Rectal smooth muscle tissue (tissue), 1 donor: Measurements from ENCODE around the gene VWA5B1.

Experiments used
- H3K27ac ChIP-seq: one replicate; pipeline ENCODE4 v1.7.0; 2013; ENCODE audit warnings: low read depth, low read length, inconsistent platforms
- H3K27me3 ChIP-seq: one replicate; pipeline ENCODE4 v1.7.0; 2013; ENCODE audit warnings: low read length; ENCODE audit not compliant: control insufficient read depth, insufficient read depth
- H3K36me3 ChIP-seq: one replicate; pipeline ENCODE4 v1.7.0; 2013; ENCODE audit warnings: low read length; ENCODE audit not compliant: control insufficient read depth, insufficient read depth
- H3K4me1 ChIP-seq: one replicate; pipeline ENCODE4 v1.7.0; 2013; ENCODE audit warnings: low read length; ENCODE audit not compliant: control insufficient read depth, insufficient read depth
- H3K4me3 ChIP-seq: one replicate; pipeline ENCODE4 v1.7.0; 2013; ENCODE audit warnings: low read length
- H3K9ac ChIP-seq: one replicate; pipeline ENCODE4 v1.7.0; 2013; ENCODE audit warnings: low read length

The VWA5B1 gene

DNA sequence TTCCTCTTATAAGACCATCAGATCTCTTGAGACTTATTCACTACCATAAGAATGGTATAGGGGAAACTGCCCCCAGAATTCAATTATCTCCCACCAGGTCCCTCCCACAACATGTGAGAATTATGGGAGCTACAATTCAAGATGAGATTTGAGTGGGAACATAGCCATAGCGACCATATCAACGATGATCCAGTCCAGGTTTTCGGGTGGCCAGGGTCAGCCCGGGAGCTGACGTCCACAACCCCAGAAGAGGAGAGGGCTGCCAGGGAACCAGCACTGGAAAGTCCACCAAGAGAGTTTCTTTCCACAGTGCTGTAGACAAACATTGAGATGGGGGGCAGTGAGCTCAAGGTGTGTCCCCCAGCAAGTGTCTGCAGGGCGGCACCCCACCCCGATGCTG is 88.4 kb downstream of the VWA5B1 start:
- Histone ChIP-seq H3K27ac (no peak overlapping the region), H3K9ac (no peak overlapping the region), H3K4me3 (no peak overlapping the region), H3K4me1 (no peaks in the 10 kb centered on the region), H3K27me3 (no peaks in the 10 kb centered on the region), H3K36me3 (no peaks in the 10 kb centered on the region)

DNA sequence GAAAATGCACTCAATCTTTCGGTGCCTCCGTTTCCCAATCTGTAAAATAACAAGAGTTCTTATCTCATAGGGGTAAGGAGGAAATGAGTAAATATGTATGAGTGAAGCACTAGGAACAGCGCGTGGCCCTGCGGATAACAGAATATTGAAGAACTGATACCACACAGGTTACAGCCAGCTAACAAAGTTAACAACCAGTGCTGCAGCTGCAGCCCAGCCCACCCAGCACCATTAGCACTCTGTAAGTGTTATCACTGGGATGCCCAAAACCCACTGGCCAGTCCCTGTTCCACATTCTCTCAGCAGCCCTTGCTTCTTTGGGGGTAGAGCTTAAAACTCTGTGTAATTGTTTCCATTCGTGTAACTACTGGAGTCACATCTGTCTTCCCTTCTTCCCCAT is 89.5 kb downstream of the VWA5B1 start:
- Histone ChIP-seq H3K4me1 (no peaks in the 10 kb centered on the region), H3K36me3 (no peaks in the 10 kb centered on the region), H3K9ac (no peak overlapping the region), H3K4me3 (no peak overlapping the region), H3K27ac (no peak overlapping the region), H3K27me3 (peaks cover 2% of the 10 kb centered on the region)

DNA sequence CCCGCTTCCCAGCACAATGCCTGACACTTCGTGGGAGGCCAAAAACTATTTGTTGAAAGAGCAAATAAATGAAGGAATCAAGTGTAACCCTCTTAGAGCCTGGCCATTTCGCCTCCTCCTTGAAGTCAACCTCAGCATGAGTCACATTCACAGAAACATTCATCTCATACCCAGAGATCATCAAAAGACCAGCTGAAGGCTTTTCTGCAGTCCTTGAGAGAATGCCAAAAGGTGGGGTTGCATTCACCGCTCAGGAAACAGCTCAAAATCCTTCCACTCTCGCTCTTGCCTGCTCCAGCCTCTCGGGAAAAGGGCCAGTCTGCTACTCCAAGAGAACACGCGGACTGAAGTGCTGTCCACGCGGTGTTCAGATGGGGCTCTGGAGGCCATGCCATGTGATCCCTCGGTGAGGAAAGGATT is 90.0 kb downstream of the VWA5B1 start:
- H3K4me3 ChIP-seq: no peak overlapping the region
- no peaks in the 10 kb centered on the region for H3K36me3 ChIP-seq
- H3K27ac ChIP-seq: no peak overlapping the region
- H3K4me1 ChIP-seq: no peaks in the 10 kb centered on the region
- no peak overlapping the region for H3K9ac ChIP-seq
- H3K27me3 ChIP-seq: peaks cover 2% of the 10 kb centered on the region

DNA sequence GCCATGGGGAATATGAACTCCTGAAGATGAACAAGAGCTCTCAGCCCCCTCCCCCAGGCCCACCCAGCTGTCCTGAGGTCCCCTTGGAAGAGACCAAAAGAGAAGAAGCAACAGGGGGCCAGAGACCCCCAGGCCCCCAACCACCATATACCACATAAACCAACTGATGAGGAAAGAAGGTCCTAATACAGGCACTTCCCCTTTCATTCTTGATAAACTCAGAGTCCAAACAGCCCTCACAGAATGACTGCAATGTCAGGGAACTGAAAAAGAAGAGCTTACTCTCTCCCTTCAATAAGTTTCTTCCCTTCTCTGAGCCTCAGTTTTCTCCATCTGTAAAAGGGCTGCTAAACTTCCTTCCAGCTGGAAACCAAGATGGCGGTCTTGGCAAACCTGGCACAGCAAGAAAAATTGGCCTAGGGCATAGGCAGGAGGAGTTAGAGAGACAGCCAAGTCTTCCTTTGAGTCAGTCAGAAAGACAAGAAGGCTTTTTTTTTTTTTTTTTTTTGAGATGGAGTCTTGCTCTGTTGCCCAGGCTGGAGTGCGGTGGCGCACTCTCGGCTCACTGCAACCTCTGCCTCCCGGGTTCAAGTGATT is 90.5 kb downstream of the VWA5B1 start:
- H3K27ac ChIP-seq: no peak overlapping the region
- H3K4me1 ChIP-seq: no peaks in the 10 kb centered on the region
- H3K9ac ChIP-seq: no peak overlapping the region
- H3K27me3 ChIP-seq: peaks cover 2% of the 10 kb centered on the region
- no peak overlapping the region for H3K4me3 ChIP-seq
- no peaks in the 10 kb centered on the region for H3K36me3 ChIP-seq

DNA sequence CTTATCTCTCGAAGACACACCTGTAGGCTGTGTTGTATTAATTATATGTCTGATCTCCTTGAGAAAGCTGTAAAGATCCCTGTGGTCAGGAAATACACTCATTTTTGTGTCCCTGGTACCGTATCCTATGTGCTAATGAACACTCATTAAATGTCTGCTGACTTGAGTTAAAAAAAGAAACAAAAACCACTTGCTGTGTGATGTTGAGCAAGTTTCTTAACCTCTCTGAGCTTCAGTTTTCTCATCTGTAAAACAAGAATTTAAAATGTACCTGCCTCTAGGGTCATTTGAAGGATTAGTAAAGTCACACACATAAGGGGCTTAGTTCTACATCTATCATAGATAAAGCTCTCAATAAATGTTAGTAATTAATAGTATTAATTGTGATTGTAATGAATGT is 91.3 kb downstream of the VWA5B1 start:
- H3K4me3 ChIP-seq: no peak overlapping the region
- no peaks in the 10 kb centered on the region for H3K36me3 ChIP-seq
- no peak overlapping the region for H3K27ac ChIP-seq
- peaks cover 2% of the 10 kb centered on the region for H3K27me3 ChIP-seq
- H3K9ac ChIP-seq: no peak overlapping the region
- no peaks in the 10 kb centered on the region for H3K4me1 ChIP-seq

DNA sequence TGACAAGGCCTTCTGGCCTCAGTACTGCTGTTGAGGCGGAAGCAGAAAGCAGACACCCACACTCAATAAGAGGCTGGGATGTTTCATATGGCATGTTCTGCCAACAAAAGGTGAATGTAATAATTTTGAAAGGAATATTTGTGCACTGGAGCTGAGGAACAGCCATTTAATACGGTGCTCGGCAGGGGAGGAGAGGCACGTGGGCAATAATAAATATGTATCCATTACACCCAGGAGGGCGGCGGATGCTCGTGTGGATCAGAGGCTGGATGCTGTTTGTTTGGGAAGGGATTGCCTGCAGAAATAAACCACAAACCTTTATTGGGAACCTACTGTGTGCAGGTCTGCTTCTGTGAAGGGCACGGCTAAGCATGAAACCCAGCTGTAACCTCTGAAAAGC is 92.0 kb downstream of the VWA5B1 start:
- no peaks in the 10 kb centered on the region for H3K36me3 ChIP-seq
- H3K27ac ChIP-seq: no peak overlapping the region
- H3K27me3 ChIP-seq: peaks cover 2% of the 10 kb centered on the region
- no peak overlapping the region for H3K9ac ChIP-seq
- no peaks in the 10 kb centered on the region for H3K4me1 ChIP-seq
- no peak overlapping the region for H3K4me3 ChIP-seq

DNA sequence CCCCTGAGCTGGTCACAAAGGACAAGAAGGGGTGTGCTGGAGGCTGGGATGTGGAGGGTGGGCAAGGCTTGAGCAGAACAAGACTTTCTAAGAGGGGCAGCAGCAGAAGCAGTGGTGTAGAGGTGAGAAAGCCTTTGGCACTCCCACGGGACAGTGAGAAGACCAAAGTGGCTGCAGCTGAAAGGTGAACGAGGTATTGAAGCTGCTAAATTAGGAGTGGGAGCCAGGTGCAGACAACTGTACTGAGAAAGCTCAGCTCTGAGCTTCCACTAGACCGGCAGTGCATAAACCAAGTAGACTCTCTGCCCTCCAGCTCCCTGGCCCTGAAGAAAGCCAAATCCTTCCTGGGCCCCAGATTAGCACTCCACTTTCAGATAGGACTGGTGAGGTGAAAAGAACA is 93.0 kb downstream of the VWA5B1 start:
- Histone ChIP-seq H3K36me3 (no peaks in the 10 kb centered on the region), H3K27ac (no peak overlapping the region), H3K27me3 (peaks cover 2% of the 10 kb centered on the region), H3K4me1 (no peaks in the 10 kb centered on the region), H3K4me3 (no peak overlapping the region), H3K9ac (no peak overlapping the region)

DNA sequence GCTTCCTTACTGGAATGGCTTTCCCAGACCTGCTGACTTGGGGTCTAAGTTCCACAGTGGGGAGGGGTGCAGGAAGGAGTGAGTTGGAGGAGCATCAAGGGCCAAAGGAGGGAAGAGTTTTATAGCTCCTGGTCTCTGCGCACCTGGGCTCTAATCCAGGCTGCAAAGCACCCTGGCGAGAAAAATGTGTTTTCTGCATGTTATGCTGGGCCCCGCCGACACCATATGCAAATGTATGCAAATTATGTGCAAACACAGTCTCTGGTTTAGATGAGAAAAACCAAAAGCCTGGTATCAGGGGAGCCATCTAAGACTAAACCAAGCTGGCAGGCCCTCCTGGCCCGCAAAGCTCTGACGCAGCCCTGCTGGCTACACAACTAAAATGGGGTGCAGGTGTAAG is 95.0 kb downstream of the VWA5B1 start:
- H3K4me3 ChIP-seq: no peak overlapping the region
- peaks cover 2% of the 10 kb centered on the region for H3K27me3 ChIP-seq
- H3K9ac ChIP-seq: no peak overlapping the region
- no peaks in the 10 kb centered on the region for H3K4me1 ChIP-seq
- H3K27ac ChIP-seq: no peak overlapping the region
- H3K36me3 ChIP-seq: no peaks in the 10 kb centered on the region

DNA sequence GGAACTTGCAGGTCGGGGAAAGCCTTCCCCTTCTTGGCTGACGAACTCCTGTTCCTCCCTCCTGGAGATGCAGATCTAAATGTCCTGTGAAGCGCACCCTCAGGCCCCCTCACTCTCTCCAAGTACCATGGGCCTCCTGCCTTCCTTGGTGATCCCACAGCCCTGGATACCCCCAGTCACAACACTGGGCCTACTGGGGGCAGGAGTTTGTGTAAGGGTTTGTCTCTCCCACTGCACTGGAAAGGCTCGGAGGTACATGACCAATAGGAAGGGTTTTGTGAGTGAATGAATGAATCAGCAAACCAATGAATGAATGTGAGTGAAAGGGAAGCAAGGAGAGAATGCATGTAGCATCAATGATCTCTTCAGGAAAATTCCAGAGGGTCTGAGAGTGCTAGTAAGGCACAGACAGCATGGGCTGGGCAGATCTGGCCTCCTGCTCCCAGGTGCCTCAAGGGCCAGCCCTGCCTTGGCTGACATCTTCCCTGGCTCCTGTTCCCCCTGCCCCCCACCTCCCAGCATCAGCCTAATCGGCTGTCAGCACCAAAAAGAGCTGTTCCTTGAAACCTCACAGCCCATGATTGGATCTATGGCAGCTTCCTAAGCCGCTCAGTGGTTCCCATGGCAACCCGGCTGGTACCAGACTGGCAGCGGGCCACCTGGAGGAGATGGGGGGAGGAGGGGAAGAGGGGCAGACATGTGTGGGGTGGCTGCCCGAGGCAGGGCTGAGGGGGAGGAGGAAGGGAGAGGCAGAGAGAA is 95.8 kb downstream of the VWA5B1 start:
- no peak overlapping the region for H3K27ac ChIP-seq
- H3K9ac ChIP-seq: no peak overlapping the region
- H3K36me3 ChIP-seq: no peaks in the 10 kb centered on the region
- H3K27me3 ChIP-seq: peaks cover 2% of the 10 kb centered on the region
- no peaks in the 10 kb centered on the region for H3K4me1 ChIP-seq
- no peak overlapping the region for H3K4me3 ChIP-seq

DNA sequence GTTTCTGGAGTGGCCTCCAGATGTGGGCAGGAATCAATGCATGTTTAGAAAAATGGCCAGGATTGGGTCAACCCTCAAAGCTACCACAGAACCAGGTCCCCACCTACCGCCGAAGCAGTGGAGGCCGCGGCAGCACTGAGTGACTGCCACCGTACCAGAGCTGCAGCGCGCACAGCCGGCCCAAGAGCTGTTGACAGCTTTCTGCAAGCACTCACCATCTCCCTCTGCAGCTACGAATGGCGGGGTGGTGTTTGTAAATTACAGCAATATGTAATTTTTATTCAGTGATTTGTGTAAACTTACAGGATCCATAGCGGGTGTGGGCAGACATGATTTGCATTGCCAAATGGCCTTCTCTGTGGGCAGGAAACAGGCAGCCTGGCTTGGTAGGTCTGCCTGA is 98.9 kb downstream of the VWA5B1 start:
- Histone ChIP-seq H3K9ac (no peak overlapping the region), H3K4me1 (no peaks in the 10 kb centered on the region), H3K36me3 (no peaks in the 10 kb centered on the region), H3K4me3 (no peak overlapping the region), H3K27ac (no peak overlapping the region), H3K27me3 (peaks cover 2% of the 10 kb centered on the region)

DNA sequence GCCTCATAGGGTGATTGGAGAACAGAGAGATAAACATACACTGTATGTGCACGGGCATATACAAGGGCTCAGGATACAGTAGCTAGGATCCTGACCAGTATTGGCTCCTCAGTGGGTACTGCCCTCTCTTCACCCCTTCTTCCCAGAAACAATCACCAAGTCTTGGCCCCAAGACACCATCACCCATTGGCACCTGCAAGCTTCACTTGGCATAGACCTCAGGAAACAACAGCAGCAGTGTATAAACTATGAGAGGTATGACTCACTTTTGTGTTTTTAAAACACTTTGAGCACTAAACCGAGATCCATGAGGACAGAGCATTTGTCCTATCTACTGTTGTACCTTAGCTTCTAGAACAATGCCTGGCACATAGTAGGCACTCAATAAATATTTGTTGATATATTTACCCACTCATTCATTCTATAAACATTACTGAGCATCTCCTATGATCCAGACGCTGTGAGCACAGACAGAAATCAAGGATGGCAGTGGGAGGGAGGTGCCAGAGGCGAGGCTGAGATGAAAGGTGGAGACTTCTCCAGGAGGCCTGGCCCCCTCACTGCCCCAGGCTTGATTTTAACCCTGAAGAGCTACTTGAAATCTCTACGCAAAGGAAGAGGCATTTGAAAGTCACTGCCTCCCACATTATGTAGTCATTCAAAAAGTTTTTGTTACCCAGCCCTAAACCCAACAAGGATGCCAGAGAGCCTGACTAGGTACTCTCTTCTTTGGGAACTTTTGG is 100.1 kb downstream of the VWA5B1 start:
- Histone ChIP-seq H3K4me1 (no peaks in the 10 kb centered on the region), H3K9ac (no peak overlapping the region), H3K36me3 (no peaks in the 10 kb centered on the region), H3K4me3 (no peak overlapping the region), H3K27ac (no peak overlapping the region), H3K27me3 (no peaks in the 10 kb centered on the region)

DNA sequence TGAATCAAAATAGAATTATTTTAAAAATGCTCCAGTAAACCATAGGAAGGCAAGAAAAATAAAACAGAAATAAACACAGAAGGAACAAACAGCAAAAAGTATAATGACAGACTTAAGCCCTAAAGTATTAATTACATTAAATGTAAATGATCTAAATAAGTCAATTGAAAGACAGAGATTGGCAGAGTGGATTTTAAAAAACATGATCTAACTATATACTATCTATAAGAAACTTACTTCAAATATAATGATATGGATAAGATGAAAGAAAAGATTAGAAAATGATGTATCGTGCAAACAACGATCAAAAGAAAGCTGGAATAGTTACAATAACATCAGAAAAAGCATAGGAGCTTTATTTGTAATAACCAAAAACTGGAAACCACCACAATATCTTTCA is 104.6 kb downstream of the VWA5B1 start:
- Histone ChIP-seq H3K4me1 (no peaks in the 10 kb centered on the region), H3K4me3 (no peak overlapping the region), H3K36me3 (no peaks in the 10 kb centered on the region), H3K9ac (no peak overlapping the region), H3K27me3 (no peaks in the 10 kb centered on the region), H3K27ac (no peak overlapping the region)
